GM21723 (cell line): ENCODE results near the gene NCAPH2.
"Not testable (repeated sequence)": the region's sequence is repeated elsewhere in the genome, so short reads cannot be mapped to it uniquely, and the experiment has no call there.

ENCODE experiments used
- ATAC-seq: cut with Tn5 transposase; IDR thresholded peaks from one replicate; pipeline ENCODE4 v1.9.1; 2021; ENCODE audit warnings: mild to moderate bottlenecking, moderate library complexity; ENCODE audit not compliant: unreplicated experiment

Gene NCAPH2

GRCh38 chr22:50516891-50517290 is 8.9 kb downstream of the NCAPH2 start:
- no peak for ATAC-seq

- ATAC-seq: no peak
Measured at GRCh38 chr22:50517495-50518260, 9.7 kb downstream of the NCAPH2 start.

DNA sequence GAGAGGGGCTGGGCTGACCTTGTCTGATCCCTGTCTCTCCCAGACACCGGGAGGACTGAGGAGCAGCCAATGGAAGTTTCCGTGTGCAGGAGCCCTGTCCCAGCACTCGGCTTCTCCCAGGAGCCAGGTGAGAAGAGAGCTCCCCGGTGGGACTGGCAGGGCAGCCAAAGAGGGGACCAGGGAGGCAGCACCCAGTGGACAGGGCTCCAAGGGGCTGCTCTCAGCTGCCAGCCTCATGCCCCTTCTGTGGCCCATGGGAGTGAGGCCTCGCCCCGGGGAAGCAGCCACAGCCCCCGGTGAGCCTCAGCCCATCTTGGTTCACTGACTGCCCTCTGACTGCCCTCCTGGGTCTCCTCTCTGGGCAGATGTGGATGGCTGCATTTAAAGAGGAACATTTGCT is 10.6 kb downstream of the NCAPH2 start:
- no peak for ATAC-seq

- no peak for ATAC-seq
Measured at GRCh38 chr22:50519151-50519550, 11.1 kb downstream of the NCAPH2 start.

- not testable (repeated sequence) for ATAC-seq
Measured at GRCh38 chr22:50520184-50520583, 12.2 kb downstream of the NCAPH2 start.

- no peak for ATAC-seq
Measured at GRCh38 chr22:50520826-50521453, 12.9 kb downstream of the NCAPH2 start.

- no peak for ATAC-seq
Measured at GRCh38 chr22:50521710-50522109, 13.7 kb downstream of the NCAPH2 start.

DNA sequence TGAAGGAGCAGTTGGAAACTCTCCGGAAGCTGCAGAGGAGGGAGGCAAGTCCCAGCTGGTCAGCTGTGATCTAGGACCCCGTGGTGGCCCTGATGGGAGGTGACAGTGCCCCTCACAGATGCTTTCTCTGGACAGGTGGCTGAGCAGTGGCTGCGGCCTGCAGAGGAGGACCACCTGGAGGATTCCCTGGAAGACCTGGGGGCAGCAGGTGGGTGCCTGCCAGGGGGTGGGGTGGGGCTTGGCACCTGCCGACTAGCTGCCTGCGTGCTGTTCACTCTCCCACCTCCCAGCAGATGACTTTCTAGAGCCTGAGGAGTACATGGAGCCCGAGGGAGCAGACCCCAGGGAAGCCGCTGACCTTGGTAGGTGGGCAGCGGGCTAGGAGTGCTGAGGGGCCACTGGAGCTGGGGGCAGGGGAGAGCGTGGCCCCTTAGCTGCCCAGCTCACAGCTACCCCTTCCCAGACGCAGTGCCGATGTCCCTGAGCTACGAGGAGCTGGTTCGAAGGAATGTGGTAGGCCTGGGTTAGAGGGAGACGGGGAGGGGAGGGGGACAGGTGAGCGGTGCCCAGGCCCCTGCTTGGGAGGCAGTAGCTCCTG is 14.3 kb downstream of the NCAPH2 start:
- ATAC-seq: no peak

DNA sequence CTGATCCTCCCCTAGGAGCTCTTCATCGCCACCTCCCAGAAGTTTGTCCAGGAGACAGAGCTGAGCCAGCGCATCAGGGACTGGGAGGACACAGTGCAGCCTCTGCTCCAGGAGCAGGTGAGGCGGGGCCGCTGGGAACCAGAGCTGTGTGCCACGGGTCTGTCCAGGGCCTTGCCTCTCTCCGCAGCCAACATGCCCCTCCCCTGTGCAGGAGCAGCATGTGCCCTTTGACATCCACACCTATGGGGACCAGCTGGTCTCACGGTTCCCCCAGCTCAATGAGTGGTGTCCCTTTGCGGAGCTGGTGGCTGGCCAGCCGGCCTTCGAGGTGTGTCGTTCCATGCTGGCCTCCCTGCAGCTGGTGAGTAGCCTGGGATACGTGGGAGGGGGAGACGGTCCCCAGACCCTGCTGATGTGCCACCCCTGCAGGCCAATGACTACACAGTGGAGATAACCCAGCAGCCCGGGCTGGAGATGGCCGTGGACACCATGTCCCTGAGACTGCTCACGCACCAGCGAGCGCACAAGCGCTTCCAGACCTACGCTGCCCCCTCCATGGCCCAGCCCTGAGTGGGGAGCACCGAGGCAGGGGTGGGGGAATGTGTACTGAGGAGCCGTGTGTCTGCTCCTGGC is 14.9 kb downstream of the NCAPH2 start:
- no peak for ATAC-seq

- ATAC-seq: no peak
Measured at GRCh38 chr22:50523458-50523805, 15.4 kb downstream of the NCAPH2 start.

DNA sequence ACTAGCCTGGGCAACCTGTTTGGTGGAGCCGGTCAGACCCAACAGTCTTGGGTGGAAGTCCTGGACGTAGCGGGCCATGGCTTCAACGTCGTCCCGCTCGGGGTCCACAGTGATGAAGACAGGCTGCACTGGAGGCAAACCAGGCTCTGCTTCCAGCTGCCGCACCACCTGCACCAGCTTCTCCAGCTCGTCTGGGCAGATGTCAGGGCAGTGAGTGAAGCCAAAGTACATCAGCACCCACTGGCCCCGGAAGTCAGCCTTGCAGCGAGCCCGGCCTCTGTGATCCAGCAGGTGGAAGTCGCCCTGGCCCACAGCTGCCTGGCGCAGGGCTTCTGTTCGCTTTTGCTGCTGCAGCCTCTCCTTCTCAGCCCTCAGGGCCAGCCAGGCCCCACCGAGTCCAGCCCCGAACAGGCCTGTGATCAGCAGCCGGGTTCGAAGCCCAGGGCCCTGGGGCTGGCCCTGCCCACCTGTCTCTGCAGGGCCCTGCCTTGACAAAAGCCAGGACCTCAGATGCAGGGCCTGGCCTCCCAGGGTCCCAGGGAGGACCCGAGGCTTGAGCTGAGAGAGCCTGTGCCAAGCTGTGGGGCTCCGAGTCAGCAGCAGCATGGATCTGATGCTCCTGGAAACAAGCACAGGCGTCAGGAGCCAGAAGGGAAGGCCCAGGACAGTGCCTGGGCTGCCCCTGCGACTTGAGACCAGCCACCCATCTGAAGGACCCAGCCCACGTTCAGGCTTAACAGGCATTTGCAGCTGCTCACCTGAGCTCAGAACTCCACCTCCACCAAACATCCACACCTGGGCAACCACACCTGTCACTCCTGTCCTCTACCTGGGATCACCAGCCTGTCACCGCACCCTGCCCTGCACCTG is 16.0 kb downstream of the NCAPH2 start:
- ATAC-seq: no peak

DNA sequence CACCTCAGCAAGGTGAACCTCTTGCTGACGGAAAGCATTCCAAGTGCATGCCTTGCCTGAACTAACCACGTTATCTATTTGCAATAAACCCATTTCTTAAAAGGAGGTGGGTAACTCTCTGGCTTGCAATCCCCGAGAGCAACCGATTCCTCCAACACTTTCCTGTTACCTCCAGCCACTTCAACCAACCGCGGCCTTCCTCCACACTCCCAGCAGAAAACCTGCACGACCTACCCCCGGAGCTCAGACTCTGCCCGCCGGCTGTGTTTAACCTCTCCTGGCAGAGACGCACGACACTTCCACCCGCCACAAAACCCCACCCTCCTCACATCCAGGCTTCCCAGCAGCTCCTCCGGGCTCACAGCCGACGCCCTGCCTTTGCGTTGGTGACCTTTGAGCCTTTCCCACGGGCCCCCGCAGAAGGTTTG is 16.7 kb downstream of the NCAPH2 start:
- no peak for ATAC-seq

GRCh38 chr22:50525104-50525857 is 17.3 kb downstream of the NCAPH2 start, which contains the start of gene SCO2:
TSS of gene SCO2 (minus strand) at chr22:50525598. CDS start at chr22:50524411, 1,187 bp downstream.
- ATAC-seq: peak; percentile 31

DNA sequence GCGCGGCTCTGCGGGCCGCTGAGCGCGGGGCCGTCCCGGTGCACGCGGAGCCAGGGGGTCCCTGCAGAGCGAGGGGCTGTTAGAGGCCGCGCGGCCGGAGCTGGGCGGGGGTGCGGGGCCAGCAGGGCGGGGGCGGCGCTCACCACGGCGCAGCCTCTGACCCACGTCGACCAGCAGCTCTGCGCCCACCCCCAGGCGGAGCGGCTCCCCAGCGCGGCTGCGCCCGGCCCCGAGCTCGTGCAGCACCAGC is 17.8 kb downstream of the NCAPH2 start:
- ATAC-seq: no peak

DNA sequence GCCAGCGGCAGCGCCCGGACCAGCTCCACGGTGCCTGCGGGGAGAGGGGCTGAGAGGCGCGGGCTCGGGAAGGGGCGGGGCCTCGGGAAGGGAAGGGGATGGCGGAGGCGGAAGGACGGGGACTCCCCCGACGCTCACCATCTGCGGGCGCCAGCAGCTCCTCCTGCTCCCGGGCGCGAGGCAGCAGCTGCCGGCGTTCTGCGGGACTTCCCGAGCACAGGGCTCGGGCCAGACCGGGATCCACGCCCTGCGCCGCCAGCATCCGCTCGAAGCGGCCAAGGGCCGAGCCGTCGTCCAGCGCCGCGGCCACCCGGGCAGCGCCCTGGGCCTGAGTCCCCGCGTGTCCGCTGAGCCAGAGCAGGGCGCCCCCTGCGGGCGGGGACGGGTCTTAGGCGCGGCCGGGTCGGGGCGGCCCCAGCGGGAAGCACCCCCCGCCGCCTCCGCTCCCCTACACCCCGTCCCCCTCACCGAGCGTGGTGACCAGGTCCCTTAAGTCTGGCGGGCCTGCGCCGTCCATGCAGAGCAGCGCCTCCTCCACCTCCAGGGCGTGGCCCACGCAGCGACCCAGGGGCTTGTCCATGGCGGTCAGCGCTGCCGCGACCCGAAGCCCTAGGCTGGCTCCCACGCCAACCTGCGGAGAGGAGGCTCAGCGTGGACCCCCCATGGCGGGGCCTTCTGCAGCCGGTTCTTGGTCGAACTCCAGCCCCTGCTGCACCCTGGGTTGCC is 18.2 kb downstream of the NCAPH2 start:
- peak; percentile 36 for ATAC-seq

DNA sequence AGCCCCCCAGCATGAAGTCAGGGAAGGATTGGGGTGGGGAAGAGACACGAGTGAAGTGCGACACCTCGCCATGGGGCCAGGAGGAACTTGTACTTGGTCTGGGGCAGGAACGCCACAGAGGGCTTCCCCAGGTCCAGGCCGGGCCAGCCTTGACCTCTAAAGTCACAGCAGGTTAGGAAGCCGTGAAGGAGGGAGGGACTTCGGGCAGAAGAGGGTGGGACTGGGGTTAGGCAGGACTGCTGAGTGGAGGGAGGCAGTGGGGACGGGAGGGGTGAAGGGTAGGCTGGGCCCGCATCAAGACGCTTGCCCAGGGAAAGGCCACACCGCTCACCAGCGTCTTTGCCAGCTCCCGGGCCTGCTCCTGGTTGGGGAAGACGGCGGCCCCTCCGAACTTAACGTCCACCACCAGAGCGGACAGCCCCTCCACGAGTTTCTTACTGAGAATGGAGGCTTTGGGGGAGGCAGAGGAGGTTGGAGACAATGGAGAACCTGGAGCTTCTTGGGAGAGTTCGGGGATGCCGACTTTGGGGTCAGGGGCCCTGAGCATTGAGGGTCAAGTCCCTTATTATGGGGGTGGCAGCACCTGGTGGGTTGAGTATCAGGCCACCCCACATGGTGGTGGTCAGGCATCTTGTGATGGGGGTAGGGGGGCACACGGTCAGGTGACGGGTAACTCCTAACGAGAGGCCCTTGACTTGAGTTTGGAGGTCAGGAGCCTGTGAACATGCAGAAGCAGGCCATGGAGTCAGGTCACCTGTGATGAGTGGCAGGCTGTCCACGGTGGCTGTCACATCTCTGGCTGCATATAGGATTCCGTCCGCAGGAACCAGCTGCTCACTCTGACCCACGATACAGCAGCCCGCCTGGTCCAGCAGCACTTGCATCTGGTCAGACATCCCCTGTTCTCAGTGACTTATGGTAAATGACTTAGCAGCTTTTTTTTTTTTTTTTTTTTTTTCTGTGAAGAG is 19.1 kb downstream of the NCAPH2 start:
- ATAC-seq: no peak

DNA sequence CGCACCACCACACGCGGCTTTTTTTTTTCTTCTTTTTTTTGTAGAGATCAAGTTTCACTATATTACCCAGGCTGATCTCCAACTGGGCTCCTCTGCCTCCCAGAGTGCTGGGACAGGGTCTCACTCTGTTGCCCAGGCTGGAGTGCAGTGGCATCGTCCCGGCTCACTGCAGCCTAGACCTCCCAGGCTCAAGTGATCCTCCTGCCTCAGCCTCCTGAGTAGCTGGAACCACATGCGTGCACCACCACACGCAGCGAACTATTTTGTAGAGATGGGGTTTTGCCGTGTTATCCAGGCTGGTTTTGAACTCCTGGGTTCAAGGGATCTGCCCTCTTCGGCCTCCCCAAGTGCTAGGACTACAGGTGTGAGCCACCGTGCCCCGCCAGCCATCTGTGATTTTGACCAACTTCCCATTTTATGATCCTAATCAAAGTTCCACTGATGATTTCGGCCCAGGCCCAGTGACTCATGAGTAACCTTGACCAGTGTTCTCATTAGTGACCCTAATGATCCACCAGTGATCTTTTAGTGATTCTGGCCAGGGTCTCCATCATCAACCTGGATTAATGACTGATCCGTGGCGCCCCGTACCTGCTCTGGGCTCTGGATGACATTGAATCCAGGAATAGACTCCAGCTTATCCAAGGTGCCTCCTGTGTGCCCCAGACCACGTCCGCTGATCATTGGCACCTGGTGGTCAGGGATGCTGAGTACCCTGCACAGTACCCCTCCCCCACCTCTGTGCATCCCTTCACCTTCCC is 20.1 kb downstream of the NCAPH2 start:
- ATAC-seq: no peak
